Measurements from ENCODE around the gene ZNF785. TPM values are rescaled to one million over a fixed set of nuclear protein-coding genes. Genes with fewer than 3 reads are reported as not detected.

The ZNF785 gene
- total and polyA plus RNA-seq, 2 of the 13 experiments (the other 11 are each of a cell fraction or from before 2014, with no cell fraction given) = 0.01 TPM; not detected in 1

- TF ChIP-seq, protein P1, sequence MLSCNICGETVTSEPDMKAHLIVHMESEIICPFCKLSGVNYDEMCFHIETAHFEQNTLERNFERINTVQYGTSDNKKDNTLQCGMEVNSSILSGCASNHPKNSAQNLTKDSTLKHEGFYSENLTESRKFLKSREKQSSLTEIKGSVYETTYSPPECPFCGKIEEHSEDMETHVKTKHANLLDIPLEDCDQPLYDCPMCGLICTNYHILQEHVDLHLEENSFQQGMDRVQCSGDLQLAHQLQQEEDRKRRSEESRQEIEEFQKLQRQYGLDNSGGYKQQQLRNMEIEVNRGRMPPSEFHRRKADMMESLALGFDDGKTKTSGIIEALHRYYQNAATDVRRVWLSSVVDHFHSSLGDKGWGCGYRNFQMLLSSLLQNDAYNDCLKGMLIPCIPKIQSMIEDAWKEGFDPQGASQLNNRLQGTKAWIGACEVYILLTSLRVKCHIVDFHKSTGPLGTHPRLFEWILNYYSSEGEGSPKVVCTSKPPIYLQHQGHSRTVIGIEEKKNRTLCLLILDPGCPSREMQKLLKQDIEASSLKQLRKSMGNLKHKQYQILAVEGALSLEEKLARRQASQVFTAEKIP (CRISPR knock-in tag; IDR thresholded peaks at IDR 0.05; ENCODE audit: borderline replicate concordance) = no peak
- TF ChIP-seq PAWR (CRISPR knock-in tag; IDR thresholded peaks at IDR 0.05; ENCODE audit: borderline replicate concordance) = no peak
- TF ChIP-seq CENPT (CRISPR knock-in tag; IDR thresholded peaks at IDR 0.05; ENCODE audit: low read depth) = no peak
- TF ChIP-seq RXRB (CRISPR knock-in tag; IDR thresholded peaks at IDR 0.05; ENCODE audit: borderline replicate concordance) = peak; percentile 80; the same call in 1 of the 2 replicates
- 0 out of 2 replicates have a peak, but pooled peaks have one; percentile 16 for TF ChIP-seq ZNF609 (CRISPR knock-in tag; IDR thresholded peaks at IDR 0.05; ENCODE audit: borderline replicate concordance)
- TF ChIP-seq KLF6 (CRISPR knock-in tag; IDR thresholded peaks at IDR 0.05) = no peak
- TF ChIP-seq ZNF12 (CRISPR knock-in tag; IDR thresholded peaks at IDR 0.05) = no peak
- TF ChIP-seq SIN3A (IDR thresholded peaks at IDR 0.05; ENCODE audit: borderline replicate concordance, low read depth, low read length) = no peak
- no peak for TF ChIP-seq SP5 (CRISPR knock-in tag; IDR thresholded peaks at IDR 0.05; ENCODE audit: borderline replicate concordance, low read depth)
- TF ChIP-seq IRX3 (CRISPR knock-in tag; IDR thresholded peaks at IDR 0.05; ENCODE audit: borderline replicate concordance, low read depth) = no peak
- peak; percentile 65 for TF ChIP-seq TEAD3 (CRISPR knock-in tag; optimal IDR thresholded peaks at IDR 0.05; ENCODE audit: borderline replicate concordance)
- TF ChIP-seq KDM3A (CRISPR knock-in tag; IDR thresholded peaks at IDR 0.05; ENCODE audit: low read depth) = no peak
- no peak for TF ChIP-seq ZNF570 (CRISPR knock-in tag; IDR thresholded peaks at IDR 0.05; ENCODE audit: borderline replicate concordance)
- peak; percentile 79; the same call in 1 of the 2 replicates for TF ChIP-seq HMGXB3 (CRISPR knock-in tag; IDR thresholded peaks at IDR 0.05; ENCODE audit: borderline replicate concordance)
- no peak for TF ChIP-seq MAFF (IDR thresholded peaks at IDR 0.05; ENCODE audit: low read depth, low read length)
- TF ChIP-seq RBM22 (optimal IDR thresholded peaks at IDR 0.05; ENCODE audit: low read length) = no peak
- TF ChIP-seq ZNF30 (CRISPR knock-in tag; IDR thresholded peaks at IDR 0.05) = no peak
- no peak for TF ChIP-seq FLYWCH1 (CRISPR knock-in tag; IDR thresholded peaks at IDR 0.05)
These were observed 43.4 kb upstream of the ZNF785 start (continued) for GRCh38 chr16:30628628-30629540.
